ENCODE results near the gene ADGRE2. TPM values are rescaled to one million over a fixed set of nuclear protein-coding genes. Genes with fewer than 3 reads are reported as not detected.

ADGRE2 gene
- total RNA-seq, 1 donor from 2014 or later = 1.2 TPM

GRCh38 chr19:14731200-14731599 is 47.2 kb downstream of the ADGRE2 start:
- Mint-ChIP-seq H3K4me3 (ENCODE audit: unreplicated experiment) (no peak overlapping the region), H3K27ac (ENCODE audit: unreplicated experiment) (no peak overlapping the region), H3K36me3 (ENCODE audit: low read depth, unreplicated experiment) (peaks cover 17% of the 10 kb centered on the region), H3K9me3 (ENCODE audit: unreplicated experiment) (peaks cover 11% of the 10 kb centered on the region), H3K4me1 (ENCODE audit: unreplicated experiment) (no peaks in the 10 kb centered on the region), H3K27me3 (ENCODE audit: unreplicated experiment) (peaks cover 1% of the 10 kb centered on the region)
- no peak for TF ChIP-seq CTCF (IDR thresholded peaks at IDR 0.05; ENCODE audit: unreplicated experiment)
- DNase-seq (ENCODE audit: low spot score) = no peak

GRCh38 chr19:14728595-14728994 is 49.8 kb downstream of the ADGRE2 start:
- Mint-ChIP-seq H3K4me3 (ENCODE audit: unreplicated experiment) (no peak overlapping the region), H3K36me3 (ENCODE audit: low read depth, unreplicated experiment) (peaks cover 23% of the 10 kb centered on the region), H3K27me3 (ENCODE audit: unreplicated experiment) (peaks cover 1% of the 10 kb centered on the region), H3K4me1 (ENCODE audit: unreplicated experiment) (no peaks in the 10 kb centered on the region), H3K9me3 (ENCODE audit: unreplicated experiment) (peaks cover 24% of the 10 kb centered on the region), H3K27ac (ENCODE audit: unreplicated experiment) (no peak overlapping the region)
- TF ChIP-seq CTCF (IDR thresholded peaks at IDR 0.05; ENCODE audit: unreplicated experiment) = no peak
- no peak for DNase-seq (ENCODE audit: low spot score)

- H3K4me3 Mint-ChIP-seq (ENCODE audit: unreplicated experiment) = no peak overlapping the region
- no peak overlapping the region for H3K27ac Mint-ChIP-seq (ENCODE audit: unreplicated experiment)
- no peak for DNase-seq (ENCODE audit: low spot score)
- peaks cover 64% of the 10 kb centered on the region for H3K9me3 Mint-ChIP-seq (ENCODE audit: unreplicated experiment)
- peaks cover 2% of the 10 kb centered on the region for H3K27me3 Mint-ChIP-seq (ENCODE audit: unreplicated experiment)
- H3K36me3 Mint-ChIP-seq (ENCODE audit: low read depth, unreplicated experiment) = peaks cover 68% of the 10 kb centered on the region
- TF ChIP-seq CTCF (IDR thresholded peaks at IDR 0.05; ENCODE audit: unreplicated experiment) = no peak
- H3K4me1 Mint-ChIP-seq (ENCODE audit: unreplicated experiment) = no peaks in the 10 kb centered on the region
Measured at GRCh38 chr19:14722127-14722526, 56.2 kb downstream of the ADGRE2 start.

- Mint-ChIP-seq H3K27me3 (ENCODE audit: unreplicated experiment) (peaks cover 11% of the 10 kb centered on the region), H3K4me3 (ENCODE audit: unreplicated experiment) (peak overlapping the region; percentile 82), H3K36me3 (ENCODE audit: low read depth, unreplicated experiment) (peaks cover 84% of the 10 kb centered on the region), H3K27ac (ENCODE audit: unreplicated experiment) (no peak overlapping the region), H3K4me1 (ENCODE audit: unreplicated experiment) (no peaks in the 10 kb centered on the region), H3K9me3 (ENCODE audit: unreplicated experiment) (peaks cover 64% of the 10 kb centered on the region)
- DNase-seq (ENCODE audit: low spot score) = no peak
- no peak for TF ChIP-seq CTCF (IDR thresholded peaks at IDR 0.05; ENCODE audit: unreplicated experiment)
Measured at GRCh38 chr19:14719162-14719561, 59.2 kb downstream of the ADGRE2 start.

GRCh38 chr19:14718522-14719116 is 59.7 kb downstream of the ADGRE2 start:
- TF ChIP-seq CTCF (IDR thresholded peaks at IDR 0.05; ENCODE audit: unreplicated experiment) = no peak
- Mint-ChIP-seq H3K4me3 (ENCODE audit: unreplicated experiment) (peak overlapping the region; percentile 82), H3K27ac (ENCODE audit: unreplicated experiment) (no peak overlapping the region), H3K4me1 (ENCODE audit: unreplicated experiment) (no peaks in the 10 kb centered on the region), H3K9me3 (ENCODE audit: unreplicated experiment) (peaks cover 66% of the 10 kb centered on the region), H3K36me3 (ENCODE audit: low read depth, unreplicated experiment) (peaks cover 89% of the 10 kb centered on the region), H3K27me3 (ENCODE audit: unreplicated experiment) (peaks cover 11% of the 10 kb centered on the region)
- no peak for DNase-seq (ENCODE audit: low spot score)

All from endothelial cell (in vitro differentiated cells).